ENCODE results near the gene EIF3D.
"Not testable (repeated sequence)": the region's sequence is repeated elsewhere in the genome, so short reads cannot be mapped to it uniquely, and the experiment has no call there.

The EIF3D gene

GRCh38 chr22:36548606-36549005 is 19.6 kb upstream of the EIF3D start:
- no peak for DNase-seq

DNA sequence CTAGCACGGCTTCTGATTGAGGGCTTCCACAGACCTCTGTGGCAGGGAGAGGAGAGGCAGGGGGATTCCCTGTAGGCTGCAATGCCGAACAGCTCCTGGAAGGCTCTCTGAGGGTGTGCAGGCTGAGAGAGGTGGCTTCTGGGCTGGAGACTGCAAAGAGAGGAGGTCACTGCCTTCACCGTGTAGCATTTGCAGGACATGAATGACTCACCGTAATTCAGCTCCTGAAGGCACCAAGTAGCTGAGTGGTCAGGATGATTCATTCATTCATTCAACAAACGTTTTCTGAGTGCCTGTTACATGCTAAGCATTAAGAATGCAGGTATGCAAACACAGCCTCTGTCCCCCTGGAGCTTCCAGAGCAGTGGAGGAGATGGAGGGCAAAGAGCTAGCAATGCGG is 18.0 kb upstream of the EIF3D start:
- no peak for DNase-seq

DNA sequence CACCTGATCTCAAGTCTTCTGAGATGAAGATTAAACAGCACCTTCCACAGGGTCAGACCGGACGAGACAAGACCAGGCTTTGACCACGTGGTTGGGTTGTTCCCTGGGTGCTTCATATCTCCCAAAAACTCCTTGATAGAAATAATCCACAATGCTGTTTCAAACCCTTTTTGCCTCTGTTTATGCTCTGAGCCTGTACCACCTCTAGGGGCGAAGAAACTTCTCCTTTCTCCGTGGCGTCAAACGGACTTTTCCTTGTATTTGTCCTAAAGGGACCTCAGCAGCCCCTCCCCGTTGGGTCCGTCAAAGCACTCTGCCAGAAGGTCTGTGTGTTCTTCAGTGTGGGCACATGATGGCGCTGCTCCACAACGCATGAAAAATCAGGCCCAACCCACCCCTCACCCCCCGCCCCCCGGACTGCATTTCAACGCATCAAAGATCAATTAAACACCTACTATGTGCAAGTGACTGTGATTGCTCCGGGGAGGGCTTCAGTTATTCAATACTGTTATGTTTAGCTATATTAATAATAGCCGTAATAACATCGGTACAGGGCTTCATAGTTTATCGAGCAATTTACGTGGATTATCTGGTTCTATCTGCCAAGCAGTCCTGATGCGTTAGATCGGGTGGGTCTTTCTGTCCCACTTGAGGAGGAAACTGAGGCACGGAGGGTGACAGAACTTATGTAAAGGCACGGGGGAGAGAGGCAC is 17.3 kb upstream of the EIF3D start:
- peak; percentile 18 for DNase-seq

- no peak for DNase-seq
Observed at GRCh38 chr22:36544107-36544620, 15.2 kb upstream of the EIF3D start.

GRCh38 chr22:36541831-36542411 is 13.0 kb upstream of the EIF3D start:
- DNase-seq: no peak

- no peak for DNase-seq
Observed at GRCh38 chr22:36540867-36541642, 12.1 kb upstream of the EIF3D start.

- DNase-seq: no peak
Observed at GRCh38 chr22:36538529-36538928, 9.6 kb upstream of the EIF3D start.

DNA sequence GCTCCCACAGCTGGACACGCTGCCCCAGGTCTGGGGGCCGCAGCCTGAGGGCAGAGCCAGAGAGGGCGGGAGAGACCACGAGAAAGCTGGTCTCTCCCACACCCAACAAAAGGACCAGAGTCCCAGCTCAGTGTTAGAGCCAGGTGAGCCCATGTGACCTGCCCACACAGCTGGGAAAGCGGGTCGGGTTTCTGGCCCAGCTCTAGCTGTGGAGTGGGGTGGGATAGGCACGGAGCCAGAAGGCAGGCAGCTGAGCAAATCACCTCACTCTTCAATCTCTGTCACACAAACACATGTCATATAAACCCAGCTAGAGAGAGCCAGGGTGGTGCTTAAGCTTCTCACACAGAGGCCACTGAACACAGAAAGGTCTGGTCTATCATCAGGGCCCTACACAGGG is 7.8 kb upstream of the EIF3D start:
- no peak for DNase-seq

DNA sequence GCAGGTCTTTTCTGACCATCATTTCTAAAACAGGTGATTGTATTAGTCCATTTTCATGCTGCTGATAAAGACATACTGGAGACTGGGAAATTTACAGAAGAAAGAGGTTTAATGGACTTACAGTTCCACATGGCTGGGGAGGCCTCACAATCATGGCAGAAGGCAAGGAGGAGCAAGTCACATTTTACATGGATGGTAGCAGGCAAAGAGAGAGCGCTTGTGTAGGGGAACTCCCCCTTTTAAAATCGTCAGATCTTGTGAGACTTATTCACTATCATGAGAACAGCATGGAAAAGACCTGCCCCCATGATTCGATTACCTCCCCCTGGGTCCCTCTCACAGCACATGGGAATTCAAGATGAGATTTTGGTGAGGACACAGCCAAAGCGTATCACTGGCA is 4.4 kb upstream of the EIF3D start:
- DNase-seq: not testable (repeated sequence)

- DNase-seq: no peak
Observed at GRCh38 chr22:36532466-36532865, 3.5 kb upstream of the EIF3D start.

DNA sequence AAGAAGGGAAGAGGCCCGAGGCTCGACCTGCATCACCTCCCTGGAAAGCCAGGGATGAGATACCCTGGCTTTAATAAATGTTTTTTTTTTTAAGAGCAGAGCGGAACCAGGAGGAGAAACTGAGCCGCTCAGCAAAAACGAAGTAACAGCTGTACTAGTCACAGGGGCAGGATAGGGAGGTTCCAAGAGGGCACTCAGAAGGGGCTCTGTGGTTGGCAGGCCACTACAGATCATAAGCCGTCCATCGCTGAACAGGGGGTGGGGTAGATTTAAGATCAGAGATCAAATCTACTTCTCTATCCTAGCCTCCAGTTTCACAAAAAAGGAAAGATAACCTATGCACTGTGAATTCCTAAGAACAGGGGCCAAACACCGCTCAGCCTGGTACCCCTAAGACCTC is 625 bp downstream of the EIF3D start:
- DNase-seq: no peak

DNA sequence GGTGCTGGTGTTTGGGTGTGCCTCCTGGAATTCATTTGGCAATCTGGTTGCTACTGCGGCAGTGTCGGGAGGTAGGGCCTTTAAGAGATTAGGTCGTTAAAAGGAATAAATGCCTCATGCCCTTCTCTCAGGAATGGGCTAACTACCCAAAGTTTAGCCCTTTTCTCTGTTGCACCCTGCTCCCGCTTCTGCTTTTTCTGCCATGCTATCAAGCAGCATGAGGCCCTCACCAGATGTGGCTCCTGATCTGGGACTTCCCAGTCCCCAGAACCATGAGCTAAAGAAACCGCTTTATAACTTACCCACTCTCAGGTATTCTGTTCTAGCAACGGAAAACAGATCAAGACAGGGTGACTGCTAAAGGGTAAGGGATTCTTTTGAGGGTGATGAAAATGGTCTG is 6.3 kb downstream of the EIF3D start:
- no peak for DNase-seq

DNA sequence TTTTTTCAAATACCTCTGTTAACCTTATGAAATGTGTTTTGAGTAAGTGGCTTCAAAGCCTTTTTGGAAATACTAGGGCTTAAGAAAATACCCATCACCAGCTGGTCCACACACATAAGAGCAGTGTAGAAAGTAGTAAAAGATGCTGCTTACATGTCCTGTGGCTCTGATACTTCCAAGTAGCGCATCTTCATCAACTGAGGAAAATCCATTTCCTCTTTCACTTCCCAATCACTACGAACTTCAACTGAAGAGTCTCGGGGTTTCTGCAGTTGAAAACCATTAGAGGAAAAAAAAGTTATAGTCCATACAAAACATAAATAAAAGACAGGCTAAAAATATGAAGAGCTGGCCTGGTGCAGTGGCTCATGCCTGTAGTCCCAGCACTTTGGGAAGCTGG is 8.5 kb downstream of the EIF3D start:
- DNase-seq: no peak

GRCh38 chr22:36519906-36520305 is 9.1 kb downstream of the EIF3D start:
- DNase-seq: not testable (repeated sequence)

GRCh38 chr22:36514766-36515165 is 14.2 kb downstream of the EIF3D start:
- DNase-seq: no peak

GRCh38 chr22:36512991-36513390 is 16.0 kb downstream of the EIF3D start:
- no peak for DNase-seq

DNA sequence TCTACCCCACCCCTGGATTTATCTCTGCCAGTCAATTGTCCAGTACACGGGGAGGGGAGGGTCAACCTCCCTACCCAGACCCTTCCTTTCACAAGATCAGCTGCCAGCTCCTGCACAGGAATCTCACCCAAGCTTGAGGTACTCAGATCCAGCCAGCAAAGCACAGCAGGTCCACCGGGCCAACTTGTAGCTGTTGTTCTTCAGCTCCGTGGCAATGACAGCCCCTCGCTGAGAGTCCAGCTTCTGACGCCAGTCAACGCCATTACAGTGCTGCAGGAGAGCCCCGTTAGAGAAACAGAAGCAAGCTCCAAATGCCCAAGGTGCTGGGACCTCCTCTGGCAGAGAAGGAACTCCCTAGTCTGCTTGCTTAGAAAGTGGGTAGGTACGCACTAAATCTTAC is 16.6 kb downstream of the EIF3D start:
- DNase-seq: no peak

DNA sequence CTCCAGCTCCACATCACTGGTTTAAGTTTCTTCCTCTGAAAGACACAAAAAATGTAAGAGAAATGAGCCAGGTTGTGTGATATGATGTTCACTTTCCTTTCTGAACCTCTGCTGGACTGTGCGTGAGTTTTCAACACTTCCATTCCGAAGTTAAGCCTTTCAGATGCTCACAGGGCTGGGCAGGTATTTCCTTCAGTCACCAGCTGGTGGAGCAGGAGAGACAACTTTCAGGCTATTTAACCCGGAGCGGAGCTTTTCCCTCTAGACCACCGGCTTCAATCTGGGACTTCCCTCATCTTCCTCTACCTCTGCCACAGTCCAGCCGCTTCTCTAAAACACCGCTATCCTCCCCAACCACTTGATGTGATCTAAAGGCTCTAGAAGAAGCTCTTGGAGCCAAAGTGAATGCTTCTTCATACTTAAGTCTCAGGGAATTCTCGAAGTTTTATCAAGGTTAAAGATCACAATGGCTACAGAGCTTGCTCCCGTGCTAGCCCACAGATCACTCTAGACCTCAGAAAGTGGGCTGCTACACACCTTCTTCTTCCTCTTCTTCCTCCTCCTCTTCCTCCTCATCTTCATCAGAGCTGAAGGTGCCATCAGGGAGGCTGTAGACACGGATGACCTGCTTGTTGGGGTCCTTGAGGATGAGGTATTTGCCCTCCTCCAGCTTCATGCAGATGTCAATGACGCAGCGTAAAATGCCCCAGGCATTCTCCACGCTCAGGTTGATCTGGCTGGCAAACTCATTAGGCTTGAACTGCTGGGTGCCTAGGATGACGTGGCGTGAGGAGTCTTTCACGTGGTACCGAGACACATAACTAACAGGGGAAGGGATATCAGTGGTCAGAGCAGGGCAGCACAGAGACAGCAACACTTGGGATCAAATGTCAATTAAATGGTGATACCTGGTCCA is 17.7 kb downstream of the EIF3D start:
- DNase-seq: peak; percentile 31

DNA sequence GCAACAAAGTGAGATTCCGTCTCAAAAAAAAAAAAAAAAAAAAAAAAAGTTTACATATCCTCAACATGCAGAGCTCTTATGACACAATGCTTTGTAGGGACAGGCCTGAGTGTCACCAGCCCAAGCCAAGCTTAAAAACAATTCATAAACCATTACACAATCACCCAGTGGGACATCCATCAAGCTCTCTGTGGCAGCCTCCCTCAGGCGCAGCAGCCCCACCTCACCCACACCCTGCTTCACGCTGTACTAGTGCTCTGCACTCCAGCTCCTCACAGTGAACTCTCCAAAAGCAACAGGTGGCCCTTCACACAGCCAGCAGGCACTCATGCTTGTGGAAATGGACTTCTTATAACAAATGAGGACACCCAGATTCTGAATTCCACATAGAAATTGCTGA is 18.6 kb downstream of the EIF3D start:
- no peak for DNase-seq

DNA sequence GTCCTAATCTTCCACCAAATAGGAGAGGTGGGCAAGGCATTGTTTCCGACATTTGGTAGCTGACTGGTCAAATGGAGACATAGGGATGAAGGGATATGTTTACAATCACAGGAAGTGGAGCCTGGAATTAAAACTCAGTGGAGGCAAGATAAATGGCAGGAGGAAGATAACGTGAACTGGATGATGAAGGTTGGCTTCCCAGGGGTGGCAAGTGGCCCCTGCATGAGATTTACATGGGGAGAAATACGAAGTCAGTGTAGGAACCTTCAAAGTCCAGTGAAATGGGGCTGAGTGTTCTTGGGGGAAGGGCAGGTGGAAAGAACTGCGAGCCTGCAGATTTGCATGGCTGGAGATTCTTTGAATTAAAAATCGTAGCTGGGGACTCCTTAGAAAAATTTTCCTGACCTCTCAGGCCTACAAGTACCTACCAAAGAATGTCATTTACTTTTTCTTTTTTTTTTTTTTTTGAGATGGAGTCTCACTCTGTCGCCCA is 21.4 kb downstream of the EIF3D start:
- no peak for DNase-seq

DNA sequence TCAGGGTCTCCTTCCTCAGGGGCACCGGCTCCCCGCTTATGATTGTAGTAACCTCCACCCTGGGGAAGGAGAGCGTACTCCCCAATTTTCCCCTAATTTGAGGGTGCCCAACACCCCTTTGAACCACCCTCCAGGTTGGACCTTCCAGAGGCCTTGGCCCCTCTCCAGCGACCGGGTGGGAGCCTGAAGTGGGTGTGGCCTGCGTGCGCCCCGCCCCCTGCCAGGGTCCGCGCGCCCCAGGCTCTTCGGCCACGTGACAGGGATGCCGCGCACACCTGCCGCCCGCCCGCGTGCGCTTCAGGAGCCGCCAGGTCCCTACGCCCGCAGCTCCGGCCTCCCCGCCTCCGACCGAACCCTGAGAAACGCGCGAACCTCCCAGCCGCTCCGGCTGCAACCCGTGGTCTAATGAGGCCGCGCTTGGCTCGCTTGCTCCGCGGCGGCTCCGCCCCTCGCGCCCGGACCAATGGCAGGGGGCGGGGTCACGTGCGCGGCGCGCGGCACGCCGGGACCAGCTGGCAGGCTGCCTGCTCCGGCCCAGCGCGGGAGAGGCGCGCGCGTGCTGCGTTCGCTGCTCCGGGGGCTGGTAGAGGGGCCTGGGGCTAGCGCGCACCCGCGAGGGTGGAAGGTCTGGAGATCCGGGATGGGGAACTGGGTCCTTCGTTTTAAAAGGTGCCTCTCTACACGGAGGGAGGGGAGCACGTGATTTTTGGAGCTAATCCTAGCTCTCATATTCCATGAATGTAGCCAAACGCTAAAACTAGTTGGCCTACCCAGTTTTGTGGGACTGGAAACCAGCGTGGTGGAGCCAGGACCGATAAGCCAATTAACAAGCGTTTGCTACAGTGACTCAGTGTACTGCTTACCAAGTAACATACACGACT is 22.1 kb downstream of the EIF3D start, which contains the start of gene FOXRED2:
Gene FOXRED2 (minus strand): TSS at position 404 of the 881 bp plus-strand sequence. CDS start 618 bp downstream, outside the sequence.
- peak; percentile 86 for DNase-seq

Measured in activated CD4-positive, alpha-beta T cell treated with anti-CD3 and anti-CD28 coated beads, Interleukin-2, amount 50 U/mL, for 1 hour (primary cell).